ENCODE results near the gene DSG4. TPM values are rescaled to one million over a fixed set of nuclear protein-coding genes. Genes with fewer than 3 reads are reported as not detected.

The DSG4 gene
- total and polyA plus RNA-seq, 4 donors = under 0.01 TPM; not detected in 3

- TF ChIP-seq ZBTB33 (IDR thresholded peaks at IDR 0.05) (no peak), FOXA2 (IDR thresholded peaks at IDR 0.05) (peak; percentile 32), GABPA (IDR thresholded peaks at IDR 0.05 in 1 of 2, conservative IDR thresholded peaks at IDR 0.05 in 1 of 2) (no peak), HNF4G (IDR thresholded peaks at IDR 0.05) (peak; percentile 52), RAD21 (IDR thresholded peaks at IDR 0.05) (peak; percentile 11 to 23), YY1 (IDR thresholded peaks at IDR 0.05) (no peak), HNF4A (conservative IDR thresholded peaks at IDR 0.05) (peak; percentile 71 to 72)
Observed at GRCh38 chr18:31401156-31402025, 24.8 kb downstream of the DSG4 start (continued).

GRCh38 chr18:31402026-31402373 is 25.4 kb downstream of the DSG4 start:
- no peak for DNase-seq (ENCODE audit: low spot score)
- H3K36me3 ChIP-seq (ENCODE audit: control insufficient read depth in 4 of 4, insufficient read depth in 3 of 4, low read depth in 1 of 4, low read length in 3 of 4) = no peaks in the 10 kb centered on the region
- peak overlapping the region; percentile 7 to 39 (median 18) for H3K4me3 ChIP-seq (ENCODE audit: low read depth in 1 of 3, low read length in 3 of 3)
- no peaks in the 10 kb centered on the region for H3K27me3 ChIP-seq (ENCODE audit: control insufficient read depth in 4 of 4, insufficient read depth in 4 of 4, low read length in 3 of 4)
- H3K27ac ChIP-seq (ENCODE audit: low read depth in 1 of 2, low read length in 2 of 2) = peak overlapping the region; percentile 82
- no peaks in the 10 kb centered on the region for H3K9me3 ChIP-seq (ENCODE audit: control insufficient read depth in 4 of 4, low read length in 3 of 4)
- TF ChIP-seq HNF4A (conservative IDR thresholded peaks at IDR 0.05) = peak in 1 of 2 donors; percentile 3
- TF ChIP-seq ZBTB33 (IDR thresholded peaks at IDR 0.05) = no peak
- no peak for TF ChIP-seq GABPA (IDR thresholded peaks at IDR 0.05 in 1 of 2, conservative IDR thresholded peaks at IDR 0.05 in 1 of 2)
- peak; percentile 13 for TF ChIP-seq YY1 (IDR thresholded peaks at IDR 0.05)
- no peak for TF ChIP-seq TAF1 (conservative IDR thresholded peaks at IDR 0.05)
- no peak for TF ChIP-seq RXRA (IDR thresholded peaks at IDR 0.05)
- TF ChIP-seq NR2F2 (IDR thresholded peaks at IDR 0.05) = no peak
- no peak for TF ChIP-seq CTCF (IDR thresholded peaks at IDR 0.05; ENCODE audit: low read depth, low read length, missing input control)
- TF ChIP-seq ATF3 (IDR thresholded peaks at IDR 0.05) = no peak
- H3K9ac ChIP-seq (ENCODE audit: low read depth in 1 of 2, low read length in 2 of 2) = peak overlapping the region in 1 of 2 donors; percentile 43
- peaks cover 5 to 20% (median 17%) of the 10 kb centered on the region in 4 donors for H3K4me1 ChIP-seq (ENCODE audit: control insufficient read depth in 4 of 4, insufficient read depth in 4 of 4, low read length in 3 of 4)

DNA sequence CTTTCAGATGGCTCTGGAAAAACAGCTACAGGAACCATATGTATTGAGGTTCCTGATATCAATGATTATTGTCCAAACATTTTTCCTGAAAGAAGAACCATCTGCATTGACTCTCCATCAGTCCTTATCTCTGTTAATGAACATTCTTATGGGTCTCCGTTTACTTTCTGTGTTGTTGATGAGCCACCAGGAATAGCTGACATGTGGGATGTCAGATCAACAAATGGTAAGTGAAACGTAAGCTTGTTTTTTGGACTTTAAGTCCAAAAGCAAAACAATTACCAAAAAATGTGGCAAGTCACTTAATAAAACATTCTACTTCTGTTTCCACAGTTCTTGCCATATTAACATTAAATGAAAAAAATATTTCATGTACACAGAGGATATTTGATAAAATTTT is 26.8 kb downstream of the DSG4 start:
- Histone ChIP-seq H3K9me3 (ENCODE audit: control insufficient read depth in 4 of 4, low read length in 3 of 4) (no peaks in the 10 kb centered on the region), H3K4me1 (ENCODE audit: control insufficient read depth in 4 of 4, insufficient read depth in 4 of 4, low read length in 3 of 4) (peaks cover 3 to 19% (median 14%) of the 10 kb centered on the region in 4 donors), H3K9ac (ENCODE audit: low read depth in 1 of 2, low read length in 2 of 2) (no peak overlapping the region), H3K4me3 (ENCODE audit: low read depth in 1 of 3, low read length in 3 of 3) (no peak overlapping the region), H3K27ac (ENCODE audit: low read depth in 1 of 2, low read length in 2 of 2) (peak overlapping the region in 1 of 2 donors; percentile 31), H3K36me3 (ENCODE audit: control insufficient read depth in 4 of 4, insufficient read depth in 3 of 4, low read depth in 1 of 4, low read length in 3 of 4) (no peaks in the 10 kb centered on the region), H3K27me3 (ENCODE audit: control insufficient read depth in 4 of 4, insufficient read depth in 4 of 4, low read length in 3 of 4) (no peaks in the 10 kb centered on the region)
- DNase-seq (ENCODE audit: low spot score) = no peak
- 34% methylated on average over 2 of the region's 2 CpGs for WGBS
- TF ChIP-seq CTCF (IDR thresholded peaks at IDR 0.05; ENCODE audit: low read depth, low read length, missing input control) (no peak), HNF4A (conservative IDR thresholded peaks at IDR 0.05) (peak; percentile 40 to 75)
